MM.1S (cell line): ENCODE results near the gene GFRA3.

Experiments
- CTCF ChIP-seq: fragments of 300-600 bp; sonication (generic); IDR thresholded peaks from 2 replicates; pipeline ENCODE4 v1.5.1; 2016; ENCODE audit warnings: antibody characterized with exemption, low read length, mixed read lengths
- EZH2 ChIP-seq: fragments of 300-600 bp; sonication (generic); optimal IDR thresholded peaks from 2 replicates; pipeline ENCODE3; 2017; ENCODE audit warnings: low read depth, mild to moderate bottlenecking, antibody characterized with exemption, low read length, mixed read lengths
- EZH2phosphoT487 ChIP-seq: fragments of 300-600 bp; sonication (generic); IDR thresholded peaks from 2 replicates; pipeline ENCODE4 v1.6.1; 2018; ENCODE audit warnings: antibody characterized with exemption, low read length

GRCh38 chr5:138243794-138244193 lies 30.6 kb downstream of the GFRA3 start:
- TF ChIP-seq CTCF (no peak), EZH2phosphoT487 (no peak), EZH2 (no peak)
